ENCODE measurements around the gene ODAD3. TPM values are rescaled to one million over a fixed set of nuclear protein-coding genes. Genes with fewer than 3 reads are reported as not detected.
"Not testable (repeated sequence)": the region's sequence is repeated elsewhere in the genome, so short reads cannot be mapped to it uniquely, and the experiment has no call there.

Gene ODAD3
- total RNA-seq, 4 donors from 2014 or later = 1.5 TPM; not detected in 3

DNA sequence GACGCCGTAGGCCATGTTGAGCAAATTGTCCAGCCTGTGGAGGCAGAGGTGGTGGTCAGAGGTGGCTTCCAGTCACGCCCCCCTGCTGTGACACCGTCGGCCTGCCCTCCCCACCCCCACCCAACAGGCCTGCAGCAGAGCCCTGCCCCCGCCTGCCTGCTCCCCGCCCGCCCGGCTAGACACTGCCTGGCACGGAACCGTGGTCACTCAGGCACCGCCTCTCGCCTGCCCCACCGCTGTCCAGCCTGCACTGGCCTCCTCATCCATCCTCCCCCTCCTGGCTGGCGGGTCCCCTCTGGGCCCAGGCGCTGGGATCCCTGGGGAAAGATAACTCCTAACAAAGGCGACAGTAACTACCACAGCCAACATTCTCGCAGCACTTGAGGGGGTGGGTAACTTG, 22.2 kb upstream of the ODAD3 start:
- no peaks in the 10 kb centered on the region for H3K27me3 ChIP-seq
- H3K4me1 ChIP-seq = no peaks in the 10 kb centered on the region
- H3K9me3 ChIP-seq = no peaks in the 10 kb centered on the region
- H3K36me3 ChIP-seq = no peaks in the 10 kb centered on the region
- DNase-seq = no peak
- no peak overlapping the region for H3K27ac ChIP-seq
- TF ChIP-seq, protein P1, sequence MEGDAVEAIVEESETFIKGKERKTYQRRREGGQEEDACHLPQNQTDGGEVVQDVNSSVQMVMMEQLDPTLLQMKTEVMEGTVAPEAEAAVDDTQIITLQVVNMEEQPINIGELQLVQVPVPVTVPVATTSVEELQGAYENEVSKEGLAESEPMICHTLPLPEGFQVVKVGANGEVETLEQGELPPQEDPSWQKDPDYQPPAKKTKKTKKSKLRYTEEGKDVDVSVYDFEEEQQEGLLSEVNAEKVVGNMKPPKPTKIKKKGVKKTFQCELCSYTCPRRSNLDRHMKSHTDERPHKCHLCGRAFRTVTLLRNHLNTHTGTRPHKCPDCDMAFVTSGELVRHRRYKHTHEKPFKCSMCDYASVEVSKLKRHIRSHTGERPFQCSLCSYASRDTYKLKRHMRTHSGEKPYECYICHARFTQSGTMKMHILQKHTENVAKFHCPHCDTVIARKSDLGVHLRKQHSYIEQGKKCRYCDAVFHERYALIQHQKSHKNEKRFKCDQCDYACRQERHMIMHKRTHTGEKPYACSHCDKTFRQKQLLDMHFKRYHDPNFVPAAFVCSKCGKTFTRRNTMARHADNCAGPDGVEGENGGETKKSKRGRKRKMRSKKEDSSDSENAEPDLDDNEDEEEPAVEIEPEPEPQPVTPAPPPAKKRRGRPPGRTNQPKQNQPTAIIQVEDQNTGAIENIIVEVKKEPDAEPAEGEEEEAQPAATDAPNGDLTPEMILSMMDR (IDR thresholded peaks at IDR 0.05) = no peak
- no peak overlapping the region for H3K4me3 ChIP-seq

DNA sequence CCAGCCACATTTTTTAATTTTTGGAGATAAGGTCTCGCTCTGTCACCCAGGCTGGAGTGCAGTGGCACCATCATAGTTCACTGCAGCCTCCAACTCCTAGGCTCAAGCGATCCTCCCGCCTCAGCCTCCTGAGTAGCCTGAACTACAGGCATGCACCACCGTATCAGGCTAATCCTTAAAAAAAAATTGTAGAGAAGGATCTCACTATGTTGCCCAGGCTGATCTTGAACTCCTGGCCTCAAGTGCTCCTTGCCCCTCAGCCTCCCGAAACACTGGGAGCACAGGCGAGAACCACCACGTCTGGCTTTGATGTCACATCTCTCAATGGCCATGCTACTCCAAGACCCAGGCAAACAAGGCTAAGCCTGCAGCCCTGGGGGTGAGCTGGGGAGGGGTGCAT, 21.7 kb upstream of the ODAD3 start:
- no peak overlapping the region for H3K27ac ChIP-seq
- no peaks in the 10 kb centered on the region for H3K27me3 ChIP-seq
- no peaks in the 10 kb centered on the region for H3K9me3 ChIP-seq
- no peaks in the 10 kb centered on the region for H3K4me1 ChIP-seq
- TF ChIP-seq POLR2A (IDR thresholded peaks at IDR 0.05) = no peak
- TF ChIP-seq, protein P1 (IDR thresholded peaks at IDR 0.05) = no peak
- H3K36me3 ChIP-seq = no peaks in the 10 kb centered on the region
- no peak for DNase-seq
- no peak overlapping the region for H3K4me3 ChIP-seq

DNA sequence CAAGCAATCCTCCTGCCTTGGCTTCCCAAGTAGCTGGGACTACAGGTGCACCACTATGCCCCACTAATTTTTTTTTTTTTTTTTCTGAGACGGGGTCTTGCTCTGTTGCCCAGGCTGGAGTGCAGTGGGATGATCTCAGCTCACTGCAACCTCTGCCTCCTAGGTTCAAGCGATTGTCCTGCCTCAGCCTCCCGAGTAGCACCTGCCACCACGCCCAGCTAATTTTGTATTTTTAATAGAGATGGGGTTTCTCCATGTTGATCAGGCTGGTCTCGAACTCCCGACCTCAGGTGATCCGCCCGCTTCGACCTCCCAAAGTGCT, 20.3 kb upstream of the ODAD3 start:
- not testable (repeated sequence) for H3K4me1 ChIP-seq, H3K27me3 ChIP-seq, DNase-seq, H3K9me3 ChIP-seq, H3K27ac ChIP-seq, H3K4me3 ChIP-seq, H3K36me3 ChIP-seq

DNA sequence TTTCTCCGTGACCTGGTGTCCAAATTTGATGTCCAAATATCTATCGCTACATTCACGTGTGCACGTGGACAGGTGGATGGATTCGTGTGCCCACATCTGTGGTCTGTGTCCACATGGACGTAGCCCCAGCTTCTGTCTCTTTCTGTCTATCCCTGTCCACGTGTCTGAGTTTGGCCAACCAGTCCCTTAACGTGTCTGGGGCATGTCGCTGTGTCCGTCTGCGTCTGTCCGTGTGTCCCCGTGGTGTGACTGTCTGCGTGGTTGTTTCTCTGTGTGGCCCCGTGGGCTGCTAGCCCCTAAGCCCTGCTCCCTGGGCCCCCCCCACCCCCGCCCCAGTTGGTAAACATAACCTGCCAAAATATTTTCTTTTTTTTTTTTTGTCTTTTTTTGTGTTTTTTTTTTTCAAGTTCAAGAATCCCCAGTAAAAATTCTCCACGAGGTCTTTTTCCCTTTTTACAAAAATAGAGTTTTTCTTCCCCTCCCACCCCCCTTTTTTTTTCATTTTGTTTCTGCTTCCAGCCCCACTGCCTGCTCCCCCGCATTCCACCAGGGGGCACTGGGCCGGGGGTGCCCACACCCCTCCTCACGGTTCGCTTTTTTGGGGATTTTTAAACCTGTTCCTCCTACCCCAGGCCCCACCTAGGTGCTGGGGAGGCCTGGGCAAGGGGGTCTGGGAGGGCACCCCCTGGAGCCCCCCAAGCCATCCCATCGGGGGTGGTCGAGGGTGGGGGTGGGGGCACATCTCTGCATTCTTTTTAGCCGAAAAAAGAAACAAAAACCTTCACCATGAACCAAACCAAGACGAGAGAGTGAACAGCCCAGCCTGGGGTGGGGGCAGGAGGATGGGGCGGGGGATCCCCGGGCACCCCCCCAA, 18.8 kb upstream of the ODAD3 start:
- no peak for TF ChIP-seq POLR2A (IDR thresholded peaks at IDR 0.05)
- TF ChIP-seq, protein P1 (IDR thresholded peaks at IDR 0.05) = peak in 4 of 6 experiments; percentile 8 to 39 (median 20)
- Histone ChIP-seq H3K27me3 (no peaks in the 10 kb centered on the region), H3K4me1 (no peaks in the 10 kb centered on the region), H3K4me3 (no peak overlapping the region), H3K27ac (no peak overlapping the region), H3K9me3 (no peaks in the 10 kb centered on the region), H3K36me3 (peaks cover 0 to 19% (median 0%) of the 10 kb centered on the region in 3 donors)
- DNase-seq = no peak

GRCh38 chr19:11452620-11453310, 17.8 kb upstream of the ODAD3 start:
- TF ChIP-seq POLR2A (IDR thresholded peaks at IDR 0.05) = no peak
- TF ChIP-seq, protein P1 (IDR thresholded peaks at IDR 0.05) = no peak
- Histone ChIP-seq H3K27me3 (no peaks in the 10 kb centered on the region), H3K4me1 (no peaks in the 10 kb centered on the region), H3K27ac (no peak overlapping the region), H3K9me3 (no peaks in the 10 kb centered on the region), H3K36me3 (peaks cover 0 to 28% (median 0%) of the 10 kb centered on the region in 3 donors), H3K4me3 (no peak overlapping the region)
- DNase-seq = no peak

- no peak overlapping the region for H3K4me3 ChIP-seq
- TF ChIP-seq, protein P1 (IDR thresholded peaks at IDR 0.05) = no peak
- no peak for TF ChIP-seq POLR2A (IDR thresholded peaks at IDR 0.05)
- no peaks in the 10 kb centered on the region for H3K27me3 ChIP-seq
- no peaks in the 10 kb centered on the region for H3K9me3 ChIP-seq
- no peak overlapping the region for H3K27ac ChIP-seq
- no peak for DNase-seq
- H3K4me1 ChIP-seq = no peaks in the 10 kb centered on the region
- peaks cover 0 to 35% (median 0%) of the 10 kb centered on the region in 3 donors for H3K36me3 ChIP-seq
Observed at GRCh38 chr19:11451871-11452619, 17.1 kb upstream of the ODAD3 start.
